H1 (cell line): ENCODE measurements around the gene RDH16. TPM values are rescaled to one million over a fixed set of nuclear protein-coding genes. Genes with fewer than 3 reads are reported as not detected.

Experiments used
- CBX8 ChIP-seq: fragments of 300-800, 300-1000 bp; sonication (generic); IDR thresholded peaks from 2 replicates; pipeline ENCODE4 v1.7.1; 2016; ENCODE audit warnings: low read depth, low read length, borderline replicate concordance
- CREB1 ChIP-seq: IDR thresholded peaks from 2 replicates; pipeline ENCODE4 v1.6.1; 2012; ENCODE audit warnings: inconsistent platforms
- FOSL1 ChIP-seq: IDR thresholded peaks from 2 replicates; pipeline ENCODE4 v1.6.1; 2011; ENCODE audit warnings: mild to moderate bottlenecking, low read depth, low read length, moderate library complexity; ENCODE audit not compliant: insufficient read depth
- HDAC6 ChIP-seq: IDR thresholded peaks from one replicate; pipeline ENCODE4 v1.7.1; 2012; ENCODE audit warnings: low read depth, mild to moderate bottlenecking, inconsistent platforms, low read length, moderate library complexity
- RNF2 ChIP-seq: fragments of 200-900, 300-1000 bp; sonication (generic); IDR thresholded peaks from 2 replicates; pipeline ENCODE4 v1.7.1; 2016; ENCODE audit warnings: borderline replicate concordance, low read depth, mild to moderate bottlenecking, antibody characterized with exemption, low read length; ENCODE audit not compliant: poor library complexity, severe bottlenecking; ENCODE audit errors: missing control alignments
- SP1 ChIP-seq: IDR thresholded peaks from 2 replicates; pipeline ENCODE4 v1.6.1; 2011; ENCODE audit warnings: low read depth, low read length
- TEAD4 ChIP-seq: IDR thresholded peaks from 2 replicates; pipeline ENCODE4 v1.6.1; 2012; ENCODE audit warnings: low read depth, low read length, inconsistent platforms, mixed read lengths
- polyA plus RNA-seq, 7 experiments: library from polyadenylated mRNA; depleted of rRNA in 3 of 7; stranded (reverse) in 5 of 7; unstranded in 2 of 7; fragments of >200 nt in 5 of 7; fragments of 200-250 nt in 2 of 7; gene quantifications; 1 replicate in 5 of 7; 2 replicates in 1 of 7; 4 replicates in 1 of 7; pipeline versions ENCODE4 v1.2.1 to v1.2.3, GENCODE V29; 2011 to 2013; ENCODE audit warnings: missing spikeins in 2 of 7, mixed read lengths in 2 of 7
- total RNA-seq: library from RNA; stranded (reverse); fragmentation: NEBNext Ultra II Directional; extraction: Animal tissue kit (Norgen Biotek cat#: 25700); gene quantifications from 2 replicates; pipeline ENCODE4 v1.2.1, GENCODE V29; 2021
- TF ChIP-seq, protein P1 (sequence below): fragments of 300-600 bp; sonication (generic); IDR thresholded peaks from 2 replicates; pipeline ENCODE4 v1.7.1; 2012; ENCODE audit warnings: low read length, moderate library complexity, mild to moderate bottlenecking, inconsistent platforms; ENCODE audit not compliant: insufficient replicate concordance
- TF ChIP-seq, protein P2 (sequence below): IDR thresholded peaks from 2 replicates; pipeline ENCODE4 v1.6.1; 2011; ENCODE audit warnings: low read length, improper control_type of control experiment
- TF ChIP-seq, protein P3 (sequence below): IDR thresholded peaks from 2 replicates; pipeline ENCODE4 v1.6.1; 2011; ENCODE audit warnings: low read depth, mild to moderate bottlenecking, low read length; ENCODE audit not compliant: insufficient read depth

Gene RDH16
- total and polyA plus RNA-seq, 2 of the 8 experiments (the other 6 are each of a cell fraction or from before 2014, with no cell fraction given), result 0.30 to 0.79 TPM

DNA sequence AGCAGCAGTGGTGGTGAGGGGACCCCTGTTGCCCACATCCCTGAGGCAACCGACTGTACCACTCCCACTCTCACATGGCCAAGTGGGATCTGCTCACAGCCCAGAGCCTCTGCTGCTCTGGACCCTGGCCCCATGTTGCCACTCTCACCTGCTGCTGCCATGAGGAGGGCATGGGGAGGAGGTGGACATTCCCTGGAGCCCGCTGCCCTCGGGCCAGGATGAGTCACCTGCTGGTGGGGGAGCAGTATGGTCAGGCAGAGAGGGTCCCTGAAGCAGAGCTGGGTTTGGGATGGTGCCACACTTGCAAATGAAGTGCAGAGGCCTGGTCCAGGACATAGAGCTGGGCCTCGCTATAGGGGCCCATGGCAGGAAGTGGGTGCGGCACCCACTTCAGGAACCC, 49.3 kb downstream of the RDH16 start (continued):
- TF ChIP-seq, protein P1, sequence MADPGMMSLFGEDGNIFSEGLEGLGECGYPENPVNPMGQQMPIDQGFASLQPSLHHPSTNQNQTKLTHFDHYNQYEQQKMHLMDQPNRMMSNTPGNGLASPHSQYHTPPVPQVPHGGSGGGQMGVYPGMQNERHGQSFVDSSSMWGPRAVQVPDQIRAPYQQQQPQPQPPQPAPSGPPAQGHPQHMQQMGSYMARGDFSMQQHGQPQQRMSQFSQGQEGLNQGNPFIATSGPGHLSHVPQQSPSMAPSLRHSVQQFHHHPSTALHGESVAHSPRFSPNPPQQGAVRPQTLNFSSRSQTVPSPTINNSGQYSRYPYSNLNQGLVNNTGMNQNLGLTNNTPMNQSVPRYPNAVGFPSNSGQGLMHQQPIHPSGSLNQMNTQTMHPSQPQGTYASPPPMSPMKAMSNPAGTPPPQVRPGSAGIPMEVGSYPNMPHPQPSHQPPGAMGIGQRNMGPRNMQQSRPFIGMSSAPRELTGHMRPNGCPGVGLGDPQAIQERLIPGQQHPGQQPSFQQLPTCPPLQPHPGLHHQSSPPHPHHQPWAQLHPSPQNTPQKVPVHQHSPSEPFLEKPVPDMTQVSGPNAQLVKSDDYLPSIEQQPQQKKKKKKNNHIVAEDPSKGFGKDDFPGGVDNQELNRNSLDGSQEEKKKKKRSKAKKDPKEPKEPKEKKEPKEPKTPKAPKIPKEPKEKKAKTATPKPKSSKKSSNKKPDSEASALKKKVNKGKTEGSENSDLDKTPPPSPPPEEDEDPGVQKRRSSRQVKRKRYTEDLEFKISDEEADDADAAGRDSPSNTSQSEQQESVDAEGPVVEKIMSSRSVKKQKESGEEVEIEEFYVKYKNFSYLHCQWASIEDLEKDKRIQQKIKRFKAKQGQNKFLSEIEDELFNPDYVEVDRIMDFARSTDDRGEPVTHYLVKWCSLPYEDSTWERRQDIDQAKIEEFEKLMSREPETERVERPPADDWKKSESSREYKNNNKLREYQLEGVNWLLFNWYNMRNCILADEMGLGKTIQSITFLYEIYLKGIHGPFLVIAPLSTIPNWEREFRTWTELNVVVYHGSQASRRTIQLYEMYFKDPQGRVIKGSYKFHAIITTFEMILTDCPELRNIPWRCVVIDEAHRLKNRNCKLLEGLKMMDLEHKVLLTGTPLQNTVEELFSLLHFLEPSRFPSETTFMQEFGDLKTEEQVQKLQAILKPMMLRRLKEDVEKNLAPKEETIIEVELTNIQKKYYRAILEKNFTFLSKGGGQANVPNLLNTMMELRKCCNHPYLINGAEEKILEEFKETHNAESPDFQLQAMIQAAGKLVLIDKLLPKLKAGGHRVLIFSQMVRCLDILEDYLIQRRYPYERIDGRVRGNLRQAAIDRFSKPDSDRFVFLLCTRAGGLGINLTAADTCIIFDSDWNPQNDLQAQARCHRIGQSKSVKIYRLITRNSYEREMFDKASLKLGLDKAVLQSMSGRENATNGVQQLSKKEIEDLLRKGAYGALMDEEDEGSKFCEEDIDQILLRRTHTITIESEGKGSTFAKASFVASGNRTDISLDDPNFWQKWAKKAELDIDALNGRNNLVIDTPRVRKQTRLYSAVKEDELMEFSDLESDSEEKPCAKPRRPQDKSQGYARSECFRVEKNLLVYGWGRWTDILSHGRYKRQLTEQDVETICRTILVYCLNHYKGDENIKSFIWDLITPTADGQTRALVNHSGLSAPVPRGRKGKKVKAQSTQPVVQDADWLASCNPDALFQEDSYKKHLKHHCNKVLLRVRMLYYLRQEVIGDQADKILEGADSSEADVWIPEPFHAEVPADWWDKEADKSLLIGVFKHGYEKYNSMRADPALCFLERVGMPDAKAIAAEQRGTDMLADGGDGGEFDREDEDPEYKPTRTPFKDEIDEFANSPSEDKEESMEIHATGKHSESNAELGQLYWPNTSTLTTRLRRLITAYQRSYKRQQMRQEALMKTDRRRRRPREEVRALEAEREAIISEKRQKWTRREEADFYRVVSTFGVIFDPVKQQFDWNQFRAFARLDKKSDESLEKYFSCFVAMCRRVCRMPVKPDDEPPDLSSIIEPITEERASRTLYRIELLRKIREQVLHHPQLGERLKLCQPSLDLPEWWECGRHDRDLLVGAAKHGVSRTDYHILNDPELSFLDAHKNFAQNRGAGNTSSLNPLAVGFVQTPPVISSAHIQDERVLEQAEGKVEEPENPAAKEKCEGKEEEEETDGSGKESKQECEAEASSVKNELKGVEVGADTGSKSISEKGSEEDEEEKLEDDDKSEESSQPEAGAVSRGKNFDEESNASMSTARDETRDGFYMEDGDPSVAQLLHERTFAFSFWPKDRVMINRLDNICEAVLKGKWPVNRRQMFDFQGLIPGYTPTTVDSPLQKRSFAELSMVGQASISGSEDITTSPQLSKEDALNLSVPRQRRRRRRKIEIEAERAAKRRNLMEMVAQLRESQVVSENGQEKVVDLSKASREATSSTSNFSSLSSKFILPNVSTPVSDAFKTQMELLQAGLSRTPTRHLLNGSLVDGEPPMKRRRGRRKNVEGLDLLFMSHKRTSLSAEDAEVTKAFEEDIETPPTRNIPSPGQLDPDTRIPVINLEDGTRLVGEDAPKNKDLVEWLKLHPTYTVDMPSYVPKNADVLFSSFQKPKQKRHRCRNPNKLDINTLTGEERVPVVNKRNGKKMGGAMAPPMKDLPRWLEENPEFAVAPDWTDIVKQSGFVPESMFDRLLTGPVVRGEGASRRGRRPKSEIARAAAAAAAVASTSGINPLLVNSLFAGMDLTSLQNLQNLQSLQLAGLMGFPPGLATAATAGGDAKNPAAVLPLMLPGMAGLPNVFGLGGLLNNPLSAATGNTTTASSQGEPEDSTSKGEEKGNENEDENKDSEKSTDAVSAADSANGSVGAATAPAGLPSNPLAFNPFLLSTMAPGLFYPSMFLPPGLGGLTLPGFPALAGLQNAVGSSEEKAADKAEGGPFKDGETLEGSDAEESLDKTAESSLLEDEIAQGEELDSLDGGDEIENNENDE, result no peak
- TF ChIP-seq CREB1, result no peak
- TF ChIP-seq HDAC6, result no peak
- TF ChIP-seq CBX8, result no peak
- TF ChIP-seq RNF2, result no peak
- TF ChIP-seq, protein P2, sequence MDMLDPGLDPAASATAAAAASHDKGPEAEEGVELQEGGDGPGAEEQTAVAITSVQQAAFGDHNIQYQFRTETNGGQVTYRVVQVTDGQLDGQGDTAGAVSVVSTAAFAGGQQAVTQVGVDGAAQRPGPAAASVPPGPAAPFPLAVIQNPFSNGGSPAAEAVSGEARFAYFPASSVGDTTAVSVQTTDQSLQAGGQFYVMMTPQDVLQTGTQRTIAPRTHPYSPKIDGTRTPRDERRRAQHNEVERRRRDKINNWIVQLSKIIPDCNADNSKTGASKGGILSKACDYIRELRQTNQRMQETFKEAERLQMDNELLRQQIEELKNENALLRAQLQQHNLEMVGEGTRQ, result no peak
- TF ChIP-seq, protein P3, sequence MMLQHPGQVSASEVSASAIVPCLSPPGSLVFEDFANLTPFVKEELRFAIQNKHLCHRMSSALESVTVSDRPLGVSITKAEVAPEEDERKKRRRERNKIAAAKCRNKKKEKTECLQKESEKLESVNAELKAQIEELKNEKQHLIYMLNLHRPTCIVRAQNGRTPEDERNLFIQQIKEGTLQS, result no peak
- TF ChIP-seq FOSL1, result no peak
- no peak for TF ChIP-seq TEAD4
- TF ChIP-seq SP1, result no peak
- TF ChIP-seq, all 59 proteins: peak for 0
